GM12801 (cell line): ENCODE data around the gene ZCCHC9.

Source experiments
- CTCF ChIP-seq: IDR thresholded peaks from one replicate; pipeline ENCODE4 v1.5.1; 2011; ENCODE audit warnings: control low read depth; ENCODE audit not compliant: insufficient read length; ENCODE audit errors: extremely low read depth

Gene ZCCHC9

DNA sequence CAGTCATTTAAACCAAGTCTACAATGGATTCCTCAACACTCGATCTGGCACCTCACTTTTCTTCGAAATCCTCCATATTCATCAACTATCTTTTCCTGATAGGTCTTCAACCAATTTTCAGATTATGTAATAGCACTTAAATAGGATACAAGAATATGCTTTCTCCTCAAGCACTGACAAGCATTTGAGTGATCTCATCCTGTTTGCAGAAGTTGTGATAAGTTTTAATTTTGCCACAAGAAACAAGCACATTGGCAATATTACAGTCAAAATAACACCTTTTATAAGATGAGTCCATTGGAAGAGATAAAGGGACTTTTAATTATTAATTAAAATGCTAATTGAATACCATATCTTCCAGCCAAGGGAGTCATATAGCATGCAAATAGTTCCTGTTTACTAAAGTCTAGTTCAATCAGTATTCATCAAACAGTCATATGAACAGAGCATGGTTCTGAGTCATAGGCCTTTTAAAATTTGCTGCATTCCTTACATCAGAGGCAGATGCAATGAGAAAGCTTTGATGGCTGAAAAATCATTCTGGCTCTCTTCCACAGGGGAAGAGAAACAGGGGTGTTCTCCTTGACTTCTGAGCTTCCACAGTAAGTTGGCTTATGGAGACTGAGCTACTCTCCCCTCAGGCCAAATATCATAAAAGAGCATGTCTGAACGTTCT is 32.7 kb upstream of the ZCCHC9 start:
- TF ChIP-seq CTCF, result no peak

DNA sequence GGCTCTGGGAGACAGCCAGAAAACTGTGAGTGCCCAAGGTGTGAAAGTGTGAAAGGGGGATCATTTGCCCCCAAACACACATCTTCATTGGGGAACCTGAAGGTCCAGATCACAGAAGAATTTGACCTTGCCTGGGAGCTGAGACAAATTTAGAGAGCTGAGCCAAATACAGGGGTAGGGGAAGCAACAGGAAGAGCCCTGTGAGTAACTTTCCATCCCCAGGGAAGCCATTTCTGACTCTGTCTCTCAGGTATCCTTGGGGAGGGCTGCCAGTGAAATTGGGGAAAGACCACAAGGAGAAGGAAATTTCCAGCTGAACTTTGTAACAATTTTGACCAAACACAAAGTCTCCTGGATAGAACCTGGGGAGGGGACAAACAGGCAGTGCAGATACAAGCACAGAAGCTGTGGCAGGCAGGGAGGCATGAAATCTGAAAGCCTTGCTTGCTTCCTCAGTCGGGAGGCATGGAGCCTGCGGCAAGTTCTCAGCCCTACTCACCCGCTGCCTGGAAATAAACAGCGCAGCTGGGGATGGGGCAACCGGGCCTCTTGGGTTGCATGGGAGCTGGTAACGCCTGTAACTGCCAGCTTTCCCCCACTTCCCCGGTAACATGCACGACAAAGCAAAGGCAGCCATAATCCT is 31.5 kb upstream of the ZCCHC9 start:
- TF ChIP-seq CTCF, result no peak

DNA sequence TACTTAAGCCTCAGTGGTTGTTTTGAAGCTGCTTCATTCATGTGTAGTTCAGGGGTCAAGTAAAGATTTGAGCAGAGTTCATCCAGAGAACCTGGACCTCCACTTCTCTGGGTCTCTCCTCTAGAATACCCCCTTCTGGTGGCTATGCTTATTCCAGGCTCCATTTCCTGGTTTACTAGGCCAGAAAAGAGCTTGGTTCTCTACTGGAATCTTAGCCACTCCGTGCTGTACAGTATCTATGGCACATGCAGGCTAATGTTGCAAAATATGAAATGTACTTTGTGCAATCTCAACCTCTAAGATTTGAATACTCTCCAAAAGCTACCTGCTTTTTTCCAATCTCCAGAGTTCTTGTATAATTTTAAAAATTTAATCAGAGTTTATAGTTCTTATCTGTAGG is 17.4 kb upstream of the ZCCHC9 start:
- no peak for TF ChIP-seq CTCF

DNA sequence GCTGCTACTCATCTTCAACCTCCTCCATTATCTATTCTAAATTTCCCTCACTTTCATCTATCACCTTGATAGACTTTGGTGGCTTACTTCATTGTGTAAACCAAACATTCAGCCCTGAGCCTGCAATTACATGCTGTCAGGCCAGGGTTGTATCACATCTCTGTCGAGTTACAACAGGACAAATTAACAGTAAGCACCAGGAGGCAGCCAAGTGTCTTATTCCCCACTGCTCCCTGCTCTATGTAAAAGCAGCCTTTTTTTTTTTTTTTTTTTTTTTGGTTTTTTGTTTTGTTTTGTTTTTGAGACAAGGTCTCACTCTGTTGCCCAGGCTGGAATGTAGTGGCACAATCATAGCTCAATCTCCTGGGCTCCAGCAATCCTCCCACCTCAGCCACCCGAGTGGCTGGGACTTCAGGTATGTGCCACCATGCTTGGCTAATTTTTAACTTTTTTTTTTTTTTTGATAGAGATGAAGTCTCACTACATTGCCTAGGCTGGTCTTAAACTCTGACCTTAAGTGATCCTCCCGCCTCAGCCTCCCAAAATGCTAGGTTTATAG is 15.2 kb upstream of the ZCCHC9 start:
- no peak for TF ChIP-seq CTCF

- TF ChIP-seq CTCF, result no peak
Measured at GRCh38 chr5:81288021-81288433, 13.4 kb upstream of the ZCCHC9 start.

- TF ChIP-seq CTCF, result no peak
Measured at GRCh38 chr5:81290146-81290545, 11.2 kb upstream of the ZCCHC9 start.

DNA sequence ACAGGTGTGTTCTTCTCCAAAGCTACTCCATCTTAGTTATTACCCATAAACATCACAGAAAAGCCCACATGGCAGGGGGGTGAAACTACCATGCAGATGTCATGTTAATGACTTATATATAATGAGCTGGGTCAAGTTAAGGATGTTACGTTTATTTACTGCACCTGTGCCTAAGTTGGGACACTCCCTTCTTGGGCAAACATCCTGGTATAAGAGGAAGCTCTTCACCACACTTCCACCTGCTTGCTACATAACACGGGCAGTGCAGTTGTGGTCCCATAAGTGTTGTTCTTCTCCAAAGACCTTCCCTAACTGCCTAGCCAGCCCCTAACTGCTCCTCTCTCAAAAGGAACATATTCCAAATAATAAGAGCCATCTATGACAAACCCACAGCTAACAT is 9.3 kb upstream of the ZCCHC9 start:
- TF ChIP-seq CTCF, result no peak
